NCI-H128 (cell line): ENCODE results near the gene TRHDE.
"Not testable (repeated sequence)": the region's sequence is repeated elsewhere in the genome, so short reads cannot be mapped to it uniquely, and the experiment has no call there.

Experiments
- DNase-seq: peaks from one replicate; lab custom pipeline; 2025; ENCODE audit not compliant: unreplicated experiment; lab: John Stamatoyannopoulos, UW

The TRHDE gene

GRCh38 chr12:72499244-72499643 is 227.1 kb downstream of the TRHDE start:
- no peak for DNase-seq

GRCh38 chr12:72502546-72502945 is 230.4 kb downstream of the TRHDE start:
- DNase-seq = no peak

- DNase-seq = no peak
Observed at GRCh38 chr12:72505227-72505626, 233.1 kb downstream of the TRHDE start.

- no peak for DNase-seq
Observed at GRCh38 chr12:72509891-72510290, 237.7 kb downstream of the TRHDE start.

- DNase-seq = no peak
Observed at GRCh38 chr12:72510772-72511171, 238.6 kb downstream of the TRHDE start.

- no peak for DNase-seq
Observed at GRCh38 chr12:72511498-72511897, 239.3 kb downstream of the TRHDE start.

GRCh38 chr12:72511906-72512305 is 239.7 kb downstream of the TRHDE start:
- no peak for DNase-seq

GRCh38 chr12:72520044-72520678 is 248.0 kb downstream of the TRHDE start:
- DNase-seq = not testable (repeated sequence)

GRCh38 chr12:72521326-72521725 is 249.2 kb downstream of the TRHDE start:
- no peak for DNase-seq

- DNase-seq = no peak
Observed at GRCh38 chr12:72522411-72522810, 250.2 kb downstream of the TRHDE start.

GRCh38 chr12:72523754-72524153 is 251.6 kb downstream of the TRHDE start:
- no peak for DNase-seq

GRCh38 chr12:72535212-72535990 is 263.2 kb downstream of the TRHDE start:
- no peak for DNase-seq

- no peak for DNase-seq
Observed at GRCh38 chr12:72540811-72541210, 268.6 kb downstream of the TRHDE start.

- DNase-seq = no peak
Observed at GRCh38 chr12:72543777-72544467, 271.8 kb downstream of the TRHDE start.

GRCh38 chr12:72546106-72546505 is 273.9 kb downstream of the TRHDE start:
- no peak for DNase-seq

- no peak for DNase-seq
Observed at GRCh38 chr12:72547573-72547972, 275.4 kb downstream of the TRHDE start.

GRCh38 chr12:72549184-72549583 is 277.0 kb downstream of the TRHDE start:
- no peak for DNase-seq

- DNase-seq = no peak
Observed at GRCh38 chr12:72560003-72560769, 288.0 kb downstream of the TRHDE start.

- DNase-seq = no peak
Observed at GRCh38 chr12:72570601-72571000, 298.4 kb downstream of the TRHDE start.

- DNase-seq = no peak
Observed at GRCh38 chr12:72574138-72574537, 302.0 kb downstream of the TRHDE start.

GRCh38 chr12:72578327-72578726 is 306.2 kb downstream of the TRHDE start:
- no peak for DNase-seq
